Heart right ventricle (tissue), 16 donors: Measurements from ENCODE around the gene SQOR. TPM values are rescaled to one million over a fixed set of nuclear protein-coding genes. Genes with fewer than 3 reads are reported as not detected.
A peak's percentile ranks its signal among the peaks of the same experiment; 100 is the strongest.

ENCODE experiments used
- ATAC-seq, 8 donors: fragments of 200-7000 bp; cut with Tn5 transposase; one replicate each; pipeline ENCODE4 v1.9.1; 2020; ENCODE audit warnings: mild to moderate bottlenecking in 8 of 8, moderate library complexity in 8 of 8, moderate number of reproducible peaks in 1 of 8
- DNase-seq, 2 donors: peaks; one replicate each; pipeline ENCODE4 v3.0.0-alpha.2; 2020
- H3K27ac ChIP-seq, 10 donors: fragments of 200-600 bp; sonication (generic) in 2 of 10; one replicate each; pipeline versions ENCODE4 v1.5.0 to v1.8.0; 2020 to 2022; ENCODE audit warnings: mild to moderate bottlenecking in 3 of 10
- H3K27me3 ChIP-seq, 7 donors: fragments of 200-600 bp; one replicate each; pipeline ENCODE4 v1.8.0; 2021 to 2022; ENCODE audit warnings: mild to moderate bottlenecking in 2 of 7
- H3K36me3 ChIP-seq, 9 donors: fragments of 200-600 bp; sonication (generic) in 1 of 9; one replicate each; pipeline versions ENCODE4 v1.5.0 to v1.8.0; 2020 to 2022; ENCODE audit warnings: mild to moderate bottlenecking in 2 of 9
- H3K4me1 ChIP-seq, 9 donors: fragments of 200-600 bp; sonication (generic) in 1 of 9; one replicate each; pipeline versions ENCODE4 v1.5.0 to v1.8.0; 2020 to 2022; ENCODE audit warnings: mild to moderate bottlenecking in 4 of 9
- H3K4me3 ChIP-seq, 10 donors: fragments of 200-600 bp; sonication (generic) in 2 of 10; one replicate each; pipeline versions ENCODE4 v1.5.0 to v1.8.0; 2020 to 2022; ENCODE audit warnings: mild to moderate bottlenecking in 7 of 10, moderate library complexity in 2 of 10
- H3K9me3 ChIP-seq, 11 donors: fragments of 200-600 bp in 10 of 11; sonication (generic) in 2 of 11; one replicate each; pipeline versions ENCODE4 v1.5.0 to v1.8.0; 2013 to 2022; ENCODE audit warnings: mild to moderate bottlenecking in 2 of 11, control low read depth in 1 of 11, moderate library complexity in 1 of 11
- CTCF ChIP-seq, 9 donors: fragments of 200-600 bp; sonication (generic) in 2 of 9; IDR thresholded peaks; one replicate each; pipeline versions ENCODE4 v1.5.0 to v1.8.0; 2021 to 2022; ENCODE audit warnings: antibody characterized with exemption in 9 of 9, mild to moderate bottlenecking in 5 of 9, moderate library complexity in 1 of 9
- WGBS, 2 donors: extraction: QIAGEN DNeasy Blood & Tissue Kit; methylation state at CpG; one replicate each; pipeline ENCODE4 v1.1.7; 2013; ENCODE audit warnings: inconsistent platforms in 1 of 2; 5-methylcytosine and 5-hydroxymethylcytosine counted together
- intact Hi-C, 10 donors: fragments of 100-400 bp; cut with DNase I; formaldehyde crosslinking; loops; one replicate each; pipeline versions ENCODE4 v1.11.1 to v1.14.2; 2022
- polyA plus RNA-seq, 2 donors: library from polyadenylated mRNA; stranded (reverse); fragments of 200-250 nt; gene quantifications; one replicate each; pipeline ENCODE4 v1.2.3, GENCODE V29; 2013
- total RNA-seq, 10 donors: library from RNA; stranded (reverse); fragmentation: NEBNext Ultra II Directional in 3 of 10; extraction: Animal tissue kit (Norgen Biotek cat#: 25700) in 3 of 10; gene quantifications; one replicate each; pipeline versions ENCODE4 v1.2.1 to v1.2.4, GENCODE V29; 2021 to 2023
- donor health status: Arrhythmogenic right ventricular cardiomyopathy.
- donor health status: ischemic (EF 13 %, LVEDD 7.1; RV severe dilation, severe dysfunction).
- donor health status: healthy with polysubstance abuse.
- donor health status: DM: no; HTN: yes; CAD: no.
- donor health status: DM: no; HTN: no; CAD: no.
- donor health status: ischemic (EF 25% LVEDD 6.9; RV normal size, moderate dysfunction).
- donor health status: ischemic (EF 25% LVEDD 5.7; RV mildly dilated, moderate dysfunction).
- donor health status: healthy.
- donor health status: DM: yes; HTN: yes; CAD: no.
- donor health status: Ischemic cardiomyopathy.
- donor health status: ischemic (EF 35%, LVEDD 5.7; RV mildly dilated, moderate dysfunction).
- donor health status: nonischemic (EF 11% LVEDD 7.7; RV severe dilation, severe dysfunction).
- donor health status: DM: yes; HTN: yes; CAD: no.
- donor health status: PGD.
- donor health status: ischemic (EF 29% LVEDD 5.4; RV normal size, mild dysfunction).
- donor health status: nonischemic (EF 23%, LVEDD 6.1; RV moderate dilation, normal function).

The SQOR gene
- total and polyA plus RNA-seq, 12 donors, result 10.3 to 41.8 (median 17.1) TPM

- H3K27me3 ChIP-seq, result no peaks in the 10 kb centered on the region
- no peak overlapping the region for H3K4me3 ChIP-seq
- ATAC-seq (no peak), DNase-seq (no peak)
- peaks cover 0 to 58% (median 15%) of the 10 kb centered on the region in 9 donors for H3K36me3 ChIP-seq
- intact Hi-C loops, result loop anchor here in 1 of 10 donors (10.0 kb wide), 1 partner anchor 69 kb away; no protein-coding TSS in a partner anchor
- H3K4me1 ChIP-seq, result peaks cover 0 to 37% (median 0%) of the 10 kb centered on the region in 9 donors
- 96 to 97% methylated on average over 3 of the region's 3 CpGs for WGBS, 2 donors
- TF ChIP-seq CTCF (IDR thresholded peaks at IDR 0.05), result no peak
- H3K27ac ChIP-seq, result peak overlapping the region in 1 of 10 donors; percentile 24
- H3K9me3 ChIP-seq, result no peaks in the 10 kb centered on the region
Observed at GRCh38 chr15:45603881-45604280, 30.9 kb upstream of the SQOR start.

DNA sequence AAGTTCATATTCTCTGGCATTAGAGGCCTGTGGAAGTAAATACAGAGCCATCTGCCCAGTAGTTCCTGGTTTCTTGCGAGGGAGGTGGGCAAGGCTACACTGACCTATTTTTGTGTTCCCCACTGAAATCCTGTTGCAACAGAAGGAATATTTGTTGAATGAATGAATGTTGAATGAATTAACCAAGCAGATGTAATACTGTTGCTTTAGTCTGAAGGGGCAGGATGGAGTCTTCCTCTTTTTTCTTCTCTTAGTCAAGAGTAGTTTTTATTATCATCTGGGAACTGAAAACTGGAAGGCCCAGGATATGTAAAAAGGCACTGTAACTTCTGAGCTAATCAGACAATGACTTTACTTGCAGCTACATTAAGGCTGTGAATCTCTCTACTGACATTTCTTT, 30.5 kb upstream of the SQOR start:
- no peaks in the 10 kb centered on the region for H3K27me3 ChIP-seq
- no peaks in the 10 kb centered on the region for H3K9me3 ChIP-seq
- H3K36me3 ChIP-seq, result peaks cover 0 to 62% (median 15%) of the 10 kb centered on the region in 9 donors
- H3K4me1 ChIP-seq, result peaks cover 0 to 37% (median 0%) of the 10 kb centered on the region in 9 donors
- ATAC-seq (peak in 2 of 8 donors; percentile 11 to 33), DNase-seq (no peak)
- H3K27ac ChIP-seq, result peak overlapping the region in 1 of 10 donors; percentile 24
- TF ChIP-seq CTCF (IDR thresholded peaks at IDR 0.05), result no peak
- intact Hi-C loops, result loop anchor here in 1 of 10 donors (10.0 kb wide), 1 partner anchor 70 kb away; no protein-coding TSS in a partner anchor
- H3K4me3 ChIP-seq, result no peak overlapping the region
- 78 to 86% methylated on average over 1 of the region's 1 CpG for WGBS, 2 donors

- intact Hi-C loops, result loop anchor here in 1 of 10 donors (10.0 kb wide), 1 partner anchor 72 kb away; no protein-coding TSS in a partner anchor
- 87 to 96% methylated on average over 3 of the region's 3 CpGs for WGBS, 2 donors
- Histone ChIP-seq H3K27me3 (no peaks in the 10 kb centered on the region), H3K9me3 (no peaks in the 10 kb centered on the region), H3K4me3 (no peak overlapping the region), H3K36me3 (peaks cover 0 to 69% (median 15%) of the 10 kb centered on the region in 9 donors), H3K27ac (no peak overlapping the region), H3K4me1 (peaks cover 0 to 37% (median 0%) of the 10 kb centered on the region in 9 donors)
- DNase-seq (no peak), ATAC-seq (no peak)
- TF ChIP-seq CTCF (IDR thresholded peaks at IDR 0.05), result no peak
Observed at GRCh38 chr15:45606413-45606812, 28.4 kb upstream of the SQOR start.

GRCh38 chr15:45606841-45607240, 28.0 kb upstream of the SQOR start:
- Histone ChIP-seq H3K27ac (no peak overlapping the region), H3K27me3 (no peaks in the 10 kb centered on the region), H3K4me3 (no peak overlapping the region), H3K4me1 (peaks cover 0 to 37% (median 0%) of the 10 kb centered on the region in 9 donors), H3K9me3 (no peaks in the 10 kb centered on the region), H3K36me3 (peaks cover 0 to 69% (median 15%) of the 10 kb centered on the region in 9 donors)
- no peak for TF ChIP-seq CTCF (IDR thresholded peaks at IDR 0.05)
- ATAC-seq (no peak), DNase-seq (no peak)
- intact Hi-C loops, result loop anchor here in 1 of 10 donors (10.0 kb wide), 1 partner anchor 72 kb away; no protein-coding TSS in a partner anchor
- WGBS, 2 donors, result 91 to 98% methylated on average over 1 of the region's 1 CpG
